ENCODE data around the gene ARL2BP. TPM values are rescaled to one million over a fixed set of nuclear protein-coding genes. Genes with fewer than 3 reads are reported as not detected.

Gene ARL2BP
- total and polyA plus RNA-seq, 2 of the 4 experiments (the other 2 are of a cell fraction) = 46.9 to 73.7 TPM

- DNase-seq (no peak), ATAC-seq (ENCODE audit: low read depth) (no peak)
- Histone ChIP-seq H3K27ac (ENCODE audit: insufficient read depth, low read length) (no peak overlapping the region), H2AK9ac (replicated peaks; ENCODE audit: low read depth, low read length, poor library complexity) (no peak overlapping the region), H3K4me1 (ENCODE audit: control insufficient read depth, insufficient read depth, low read length) (peaks cover 7% of the 10 kb centered on the region; the same call in 1 of the 2 replicates), H2BK20ac (ENCODE audit: low read depth, low read length) (no peak overlapping the region), H4K5ac (ENCODE audit: low read depth, low read length) (no peak overlapping the region), H3K56ac (ENCODE audit: extremely low read depth, insufficient read depth, low read length) (no peak overlapping the region), H2BK5ac (ENCODE audit: low read depth, low read length, poor library complexity, severe bottlenecking) (no peak overlapping the region), H3K4me2 (ENCODE audit: low read depth, low read length) (no peak overlapping the region), H3K9ac (ENCODE audit: low read depth, low read length) (no peak overlapping the region), H4K8ac (ENCODE audit: low read depth in 2 of 2, low read length in 2 of 2) (no peak overlapping the region), H2AFZ (replicated peaks; ENCODE audit: low read length, poor library complexity) (no peak overlapping the region), H3K18ac (ENCODE audit: low read depth, low read length) (no peak overlapping the region), H3K4ac (ENCODE audit: low read depth, low read length) (no peak overlapping the region), H4K91ac (ENCODE audit: insufficient read depth, low read depth, low read length) (no peak overlapping the region), H2AK5ac (ENCODE audit: low read depth, low read length) (no peak overlapping the region), H2BK120ac (ENCODE audit: low read depth, low read length) (no peak overlapping the region), H3K23ac (ENCODE audit: low read depth, low read length) (no peak overlapping the region), H2BK15ac (ENCODE audit: low read depth, low read length) (no peak overlapping the region), H3K4me3 (ENCODE audit: insufficient read depth, low read depth, low read length) (no peak overlapping the region), H3K9me3 (ENCODE audit: control insufficient read depth, insufficient read depth, low read length) (no peaks in the 10 kb centered on the region), H3K36me3 (ENCODE audit: control insufficient read depth, insufficient read depth, low read length) (no peaks in the 10 kb centered on the region), H4K20me1 (ENCODE audit: insufficient read depth, low read length) (no peaks in the 10 kb centered on the region), H3K27me3 (ENCODE audit: control insufficient read depth, insufficient read depth, low read length) (peaks cover 7% of the 10 kb centered on the region; the same call in 1 of the 2 replicates), H3K14ac (replicated peaks; ENCODE audit: low read depth, low read length) (no peak overlapping the region), H3K9me1 (ENCODE audit: insufficient read depth, low read length) (peaks cover 4% of the 10 kb centered on the region; the same call in 1 of the 2 replicates), H3K79me1 (ENCODE audit: low read depth in 1 of 2, low read length in 2 of 2) (no peaks in the 10 kb centered on the region)
- dilution Hi-C loops (cut with HindIII; ENCODE audit: low sequenced_read_pairs, unreplicated experiment) = no loop called here
- no TSS peak for BruUV-seq (replicated peaks)
- intact Hi-C loops (cut with micrococcal nuclease) = no loop called here
- ChIA-PET POLR2A (ENCODE audit: unreplicated experiment) (no interaction called here), CTCF (no interaction called here)
- TF ChIP-seq BHLHE40 (IDR thresholded peaks at IDR 0.05; ENCODE audit: low read depth, low read length) (no peak), CEBPB (IDR thresholded peaks at IDR 0.05; ENCODE audit: low read depth, low read length) (no peak), FOS (IDR thresholded peaks at IDR 0.05; ENCODE audit: low read depth, low read length) (no peak), MXI1 (IDR thresholded peaks at IDR 0.05; ENCODE audit: borderline replicate concordance, low read depth, low read length) (no peak), MAZ (IDR thresholded peaks at IDR 0.05; ENCODE audit: borderline replicate concordance, low read depth, low read length) (no peak), SMC3 (IDR thresholded peaks at IDR 0.05; ENCODE audit: low read depth, low read length) (no peak), RFX5 (IDR thresholded peaks at IDR 0.05; ENCODE audit: low read depth, low read length) (no peak)
- in situ Hi-C loops (cut with MboI; ENCODE audit: low sequenced_read_pairs) = no loop called here
- 100% methylated on average over 2 of the region's 8 CpGs; no CpG with 5 or more reads in 1 of the 2 experiments for WGBS, 2 experiments (ENCODE audit: extremely low coverage in 2 of 2, insufficient read length in 1 of 2)
Observed at GRCh38 chr16:57264381-57264780, 19.3 kb downstream of the ARL2BP start.
